GM12878 (cell line): Measurements from ENCODE around the gene PCSK6. TPM values are rescaled to one million over a fixed set of nuclear protein-coding genes. Genes with fewer than 3 reads are reported as not detected.

Source experiments
- CBX3 ChIP-seq: fragments of 200-600 bp; sonication (generic); IDR thresholded peaks from 2 replicates; pipeline ENCODE4 v1.6.1; 2016; ENCODE audit warnings: low read depth, borderline replicate concordance
- CREM ChIP-seq: IDR thresholded peaks from 2 replicates; pipeline ENCODE4 v1.6.1; 2014; ENCODE audit warnings: antibody characterized with exemption, low read depth
- FOS ChIP-seq: IDR thresholded peaks from 3 replicates; pipeline ENCODE4 v1.6.1; 2011; ENCODE audit warnings: borderline replicate concordance; ENCODE audit not compliant: insufficient read length; ENCODE audit errors: extremely low read depth
- HDGF ChIP-seq: fragments of 450-650 bp; IDR thresholded peaks from 2 replicates; pipeline ENCODE4 v1.6.1; 2016; ENCODE audit warnings: antibody characterized with exemption
- IKZF1 ChIP-seq: fragments of 450-650 bp; conservative IDR thresholded peaks from 2 replicates; pipeline ENCODE4 v1.6.1; 2017; ENCODE audit warnings: antibody characterized with exemption, mild to moderate bottlenecking
- KDM1A ChIP-seq: fragments of 200-600 bp; sonication (generic); IDR thresholded peaks from 2 replicates; pipeline ENCODE4 v1.6.1; 2016; ENCODE audit warnings: borderline replicate concordance
- KLF5 ChIP-seq: fragments of 450-650 bp; IDR thresholded peaks from 2 replicates; pipeline ENCODE4 v1.6.1; 2014; ENCODE audit warnings: mild to moderate bottlenecking; ENCODE audit not compliant: partially characterized antibody
- MTA2 ChIP-seq: fragments of 450-650 bp; IDR thresholded peaks from 2 replicates; pipeline ENCODE4 v1.6.1; 2016; ENCODE audit warnings: low read depth, mild to moderate bottlenecking, moderate library complexity
- NFXL1 ChIP-seq: fragments of 450-650 bp; IDR thresholded peaks from 2 replicates; pipeline ENCODE4 v1.6.1; 2017; ENCODE audit warnings: antibody characterized with exemption, mild to moderate bottlenecking, borderline replicate concordance
- PAX5 ChIP-seq: IDR thresholded peaks from 2 replicates; pipeline ENCODE4 v1.6.1; 2011; ENCODE audit warnings: low read depth, low read length, borderline replicate concordance
- RAD51 ChIP-seq: fragments of 450-650 bp; IDR thresholded peaks from 2 replicates; pipeline ENCODE4 v1.6.1; 2016; ENCODE audit warnings: moderate library complexity, mild to moderate bottlenecking, inconsistent platforms
- SIX5 ChIP-seq: IDR thresholded peaks from 2 replicates; pipeline ENCODE4 v1.6.1; 2011; ENCODE audit warnings: mild to moderate bottlenecking, low read depth, low read length, moderate library complexity; ENCODE audit not compliant: severe bottlenecking
- SMARCA5 ChIP-seq: fragments of 450-650 bp; IDR thresholded peaks from 2 replicates; pipeline ENCODE4 v1.6.1; 2017; ENCODE audit warnings: mild to moderate bottlenecking
- SMC3 ChIP-seq: IDR thresholded peaks from 2 replicates; pipeline ENCODE4 v1.6.1; 2011; ENCODE audit warnings: low read length, improper control_type of control experiment, borderline replicate concordance
- SUPT20H ChIP-seq: IDR thresholded peaks from 2 replicates; pipeline ENCODE4 v1.6.1; 2011; ENCODE audit warnings: low read depth, mild to moderate bottlenecking, low read length, moderate library complexity, borderline replicate concordance; ENCODE audit not compliant: control insufficient read depth
- ZNF274 ChIP-seq: IDR thresholded peaks from one replicate; pipeline ENCODE4 v1.8.0; 2011; ENCODE audit not compliant: insufficient read length, insufficient read depth
- polyA plus RNA-seq, 11 experiments: library from polyadenylated mRNA; depleted of rRNA in 4 of 11; unstranded in 6 of 11; stranded (reverse) in 5 of 11; fragments of >200 nt; fragmentation: Nextera tagmentation in 4 of 11; fragmentation: Illumina TruSeq in 1 of 11; extraction: Ambion mirVana in 4 of 11; extraction: Trizol in 1 of 11; gene quantifications; 1 replicate in 1 of 11; 2 replicates in 10 of 11; pipeline versions ENCODE4 v1.2.1 to v1.2.3, GENCODE V29; 2011 to 2016; ENCODE audit warnings: inconsistent platforms in 2 of 11, missing spikeins in 2 of 11, low read depth in 1 of 11
- total RNA-seq, 4 experiments: library from RNA; depleted of rRNA in 3 of 4; stranded (reverse); fragments of >200 nt in 3 of 4; fragmentation: Illumina TruSeq in 1 of 4; extraction: Trizol in 1 of 4; gene quantifications; 2 replicates each; pipeline versions ENCODE4 v1.2.1 to v1.2.3, GENCODE V29; 2013 to 2021
- TF ChIP-seq, protein P1 (sequence below): IDR thresholded peaks from 2 replicates; pipeline ENCODE4 v1.6.1; 2011; ENCODE audit warnings: borderline replicate concordance, low read depth, mild to moderate bottlenecking, moderate library complexity, low read length; ENCODE audit not compliant: insufficient read depth, poor library complexity, severe bottlenecking
- TF ChIP-seq, protein P2 (sequence below): fragments of 450-650 bp; IDR thresholded peaks from 2 replicates; pipeline ENCODE4 v1.6.1; 2016; ENCODE audit warnings: mild to moderate bottlenecking
- TF ChIP-seq, protein P3 (sequence below): IDR thresholded peaks from 2 replicates; pipeline ENCODE4 v1.6.1; 2011; ENCODE audit warnings: mild to moderate bottlenecking, low read depth, low read length, moderate library complexity; ENCODE audit not compliant: insufficient replicate concordance
- TF ChIP-seq, protein P4 (sequence below): IDR thresholded peaks from 2 replicates; pipeline ENCODE4 v1.6.1; 2011; ENCODE audit warnings: low read depth, mild to moderate bottlenecking, low read length, moderate library complexity, borderline replicate concordance; ENCODE audit errors: extremely low read depth
- TF ChIP-seq, protein P5 (sequence below): IDR thresholded peaks from 2 replicates; pipeline ENCODE4 v1.6.1; 2012; ENCODE audit warnings: low read depth, low read length, improper control_type of control experiment
- TF ChIP-seq, protein P6 (sequence below): fragments of 450-650 bp; formaldehyde crosslinking; IDR thresholded peaks from 2 replicates; pipeline ENCODE4 v1.5.0; 2022; ENCODE audit warnings: mild to moderate bottlenecking, missing genetic modification characterization

Gene PCSK6
- total and polyA plus RNA-seq, 10 of the 15 experiments (the other 5 are each of a cell fraction or from before 2014, with no cell fraction given), result 0.19 to 0.67 (median 0.25) TPM; not detected in 4

DNA sequence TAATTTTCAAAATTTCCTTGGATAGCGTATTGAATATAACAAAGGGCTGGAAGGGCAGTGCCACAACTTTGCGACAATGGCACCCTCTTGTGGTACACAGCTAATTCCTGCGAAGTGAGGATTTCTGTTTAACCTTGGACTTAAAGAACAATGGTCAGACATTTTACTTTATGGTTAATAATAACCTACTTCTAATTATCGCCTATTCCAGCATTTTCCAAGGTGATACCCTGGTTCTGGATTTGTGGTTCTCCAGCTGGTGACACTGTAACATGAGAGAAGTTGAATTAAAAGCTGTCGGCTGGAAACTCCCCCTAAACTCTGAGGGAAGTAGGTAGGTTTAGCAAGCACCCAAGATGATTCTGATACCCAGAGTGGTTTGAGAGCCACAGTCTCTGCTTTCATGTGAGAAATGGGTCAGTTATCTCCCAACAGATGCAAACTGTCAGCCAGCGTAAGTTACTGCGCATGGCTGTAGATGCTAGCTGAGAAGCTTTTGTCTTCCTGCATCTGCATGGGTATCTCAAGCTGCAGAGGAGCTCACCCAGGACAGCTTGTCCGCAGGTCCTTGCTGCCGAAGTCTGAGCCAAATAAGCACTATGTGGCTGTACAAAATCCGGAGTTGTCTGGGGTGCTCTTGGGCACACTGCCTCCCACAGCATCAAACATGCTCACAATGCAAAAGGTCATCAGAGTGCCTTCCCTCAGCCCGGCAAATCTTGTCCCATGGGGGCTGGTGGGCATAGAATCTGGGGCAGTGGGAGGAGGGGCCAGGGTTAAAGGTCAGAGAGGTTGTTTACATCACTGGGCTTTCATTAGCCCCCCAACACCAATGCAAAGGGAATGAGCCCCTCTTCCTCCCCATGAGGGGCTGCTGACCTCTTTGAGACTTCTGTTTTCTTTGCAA, 231.0 kb downstream of the PCSK6 start (continued):
- TF ChIP-seq, protein P1, sequence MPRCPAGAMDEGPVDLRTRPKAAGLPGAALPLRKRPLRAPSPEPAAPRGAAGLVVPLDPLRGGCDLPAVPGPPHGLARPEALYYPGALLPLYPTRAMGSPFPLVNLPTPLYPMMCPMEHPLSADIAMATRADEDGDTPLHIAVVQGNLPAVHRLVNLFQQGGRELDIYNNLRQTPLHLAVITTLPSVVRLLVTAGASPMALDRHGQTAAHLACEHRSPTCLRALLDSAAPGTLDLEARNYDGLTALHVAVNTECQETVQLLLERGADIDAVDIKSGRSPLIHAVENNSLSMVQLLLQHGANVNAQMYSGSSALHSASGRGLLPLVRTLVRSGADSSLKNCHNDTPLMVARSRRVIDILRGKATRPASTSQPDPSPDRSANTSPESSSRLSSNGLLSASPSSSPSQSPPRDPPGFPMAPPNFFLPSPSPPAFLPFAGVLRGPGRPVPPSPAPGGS, result no peak
- TF ChIP-seq, protein P2, sequence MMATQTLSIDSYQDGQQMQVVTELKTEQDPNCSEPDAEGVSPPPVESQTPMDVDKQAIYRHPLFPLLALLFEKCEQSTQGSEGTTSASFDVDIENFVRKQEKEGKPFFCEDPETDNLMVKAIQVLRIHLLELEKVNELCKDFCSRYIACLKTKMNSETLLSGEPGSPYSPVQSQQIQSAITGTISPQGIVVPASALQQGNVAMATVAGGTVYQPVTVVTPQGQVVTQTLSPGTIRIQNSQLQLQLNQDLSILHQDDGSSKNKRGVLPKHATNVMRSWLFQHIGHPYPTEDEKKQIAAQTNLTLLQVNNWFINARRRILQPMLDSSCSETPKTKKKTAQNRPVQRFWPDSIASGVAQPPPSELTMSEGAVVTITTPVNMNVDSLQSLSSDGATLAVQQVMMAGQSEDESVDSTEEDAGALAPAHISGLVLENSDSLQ, result peak; percentile 28; the same call in 1 of the 2 replicates
- no peak for TF ChIP-seq NFXL1
- no peak for TF ChIP-seq KDM1A
- TF ChIP-seq MTA2, result no peak; the same call in 1 of the 2 replicates
- TF ChIP-seq, protein P3, sequence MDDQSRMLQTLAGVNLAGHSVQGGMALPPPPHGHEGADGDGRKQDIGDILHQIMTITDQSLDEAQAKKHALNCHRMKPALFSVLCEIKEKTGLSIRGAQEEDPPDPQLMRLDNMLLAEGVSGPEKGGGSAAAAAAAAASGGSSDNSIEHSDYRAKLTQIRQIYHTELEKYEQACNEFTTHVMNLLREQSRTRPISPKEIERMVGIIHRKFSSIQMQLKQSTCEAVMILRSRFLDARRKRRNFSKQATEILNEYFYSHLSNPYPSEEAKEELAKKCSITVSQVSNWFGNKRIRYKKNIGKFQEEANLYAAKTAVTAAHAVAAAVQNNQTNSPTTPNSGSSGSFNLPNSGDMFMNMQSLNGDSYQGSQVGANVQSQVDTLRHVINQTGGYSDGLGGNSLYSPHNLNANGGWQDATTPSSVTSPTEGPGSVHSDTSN, result no peak
- peak; percentile 70 for TF ChIP-seq IKZF1
- TF ChIP-seq CBX3, result no peak
- TF ChIP-seq ZNF274, result no peak
- TF ChIP-seq SMARCA5, result no peak; the same call in 1 of the 2 replicates
- TF ChIP-seq KLF5, result no peak
- no peak for TF ChIP-seq SIX5
- peak; percentile 98 for TF ChIP-seq SMC3
- no peak for TF ChIP-seq SUPT20H
- no peak for TF ChIP-seq PAX5
- no peak for TF ChIP-seq HDGF
- TF ChIP-seq, protein P4, sequence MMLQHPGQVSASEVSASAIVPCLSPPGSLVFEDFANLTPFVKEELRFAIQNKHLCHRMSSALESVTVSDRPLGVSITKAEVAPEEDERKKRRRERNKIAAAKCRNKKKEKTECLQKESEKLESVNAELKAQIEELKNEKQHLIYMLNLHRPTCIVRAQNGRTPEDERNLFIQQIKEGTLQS, result no peak
- TF ChIP-seq, protein P5, sequence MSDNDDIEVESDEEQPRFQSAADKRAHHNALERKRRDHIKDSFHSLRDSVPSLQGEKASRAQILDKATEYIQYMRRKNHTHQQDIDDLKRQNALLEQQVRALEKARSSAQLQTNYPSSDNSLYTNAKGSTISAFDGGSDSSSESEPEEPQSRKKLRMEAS, result no peak
- no peak for TF ChIP-seq RAD51
- no peak for TF ChIP-seq FOS
- TF ChIP-seq, protein P6, sequence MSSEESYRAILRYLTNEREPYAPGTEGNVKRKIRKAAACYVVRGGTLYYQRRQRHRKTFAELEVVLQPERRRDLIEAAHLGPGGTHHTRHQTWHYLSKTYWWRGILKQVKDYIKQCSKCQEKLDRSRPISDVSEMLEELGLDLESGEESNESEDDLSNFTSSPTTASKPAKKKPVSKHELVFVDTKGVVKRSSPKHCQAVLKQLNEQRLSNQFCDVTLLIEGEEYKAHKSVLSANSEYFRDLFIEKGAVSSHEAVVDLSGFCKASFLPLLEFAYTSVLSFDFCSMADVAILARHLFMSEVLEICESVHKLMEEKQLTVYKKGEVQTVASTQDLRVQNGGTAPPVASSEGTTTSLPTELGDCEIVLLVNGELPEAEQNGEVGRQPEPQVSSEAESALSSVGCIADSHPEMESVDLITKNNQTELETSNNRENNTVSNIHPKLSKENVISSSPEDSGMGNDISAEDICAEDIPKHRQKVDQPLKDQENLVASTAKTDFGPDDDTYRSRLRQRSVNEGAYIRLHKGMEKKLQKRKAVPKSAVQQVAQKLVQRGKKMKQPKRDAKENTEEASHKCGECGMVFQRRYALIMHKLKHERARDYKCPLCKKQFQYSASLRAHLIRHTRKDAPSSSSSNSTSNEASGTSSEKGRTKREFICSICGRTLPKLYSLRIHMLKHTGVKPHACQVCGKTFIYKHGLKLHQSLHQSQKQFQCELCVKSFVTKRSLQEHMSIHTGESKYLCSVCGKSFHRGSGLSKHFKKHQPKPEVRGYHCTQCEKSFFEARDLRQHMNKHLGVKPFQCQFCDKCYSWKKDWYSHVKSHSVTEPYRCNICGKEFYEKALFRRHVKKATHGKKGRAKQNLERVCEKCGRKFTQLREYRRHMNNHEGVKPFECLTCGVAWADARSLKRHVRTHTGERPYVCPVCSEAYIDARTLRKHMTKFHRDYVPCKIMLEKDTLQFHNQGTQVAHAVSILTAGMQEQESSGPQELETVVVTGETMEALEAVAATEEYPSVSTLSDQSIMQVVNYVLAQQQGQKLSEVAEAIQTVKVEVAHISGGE (CRISPR knock-in tag), result no peak
- no peak for TF ChIP-seq CREM
